Progenitor cell of endocrine pancreas (in vitro differentiated cells): Measurements from ENCODE around the gene CAPN7. TPM values are rescaled to one million over a fixed set of nuclear protein-coding genes. Genes with fewer than 3 reads are reported as not detected.

Source experiments
- DNase-seq: peaks from one replicate; pipeline ENCODE4 v3.0.0; 2021; ENCODE audit warnings: low spot score; ENCODE audit not compliant: unreplicated experiment
- H3K27ac Mint-ChIP-seq: 2 replicates; pipeline ENCODE4 v1.8.0; 2021; ENCODE audit warnings: mild to moderate bottlenecking, moderate library complexity, mixed read lengths
- H3K27me3 Mint-ChIP-seq: 2 replicates; pipeline ENCODE4 v1.8.0; 2021; ENCODE audit warnings: mixed read lengths
- H3K36me3 Mint-ChIP-seq: 2 replicates; pipeline ENCODE4 v1.8.0; 2022; ENCODE audit warnings: mixed read lengths; ENCODE audit not compliant: insufficient read depth
- H3K4me1 Mint-ChIP-seq: 2 replicates; pipeline ENCODE4 v1.8.0; 2021; ENCODE audit warnings: low read depth, mixed read lengths
- H3K4me3 Mint-ChIP-seq: 2 replicates; pipeline ENCODE4 v1.8.0; 2021; ENCODE audit warnings: low read depth, mild to moderate bottlenecking, moderate library complexity, mixed read lengths
- H3K9me3 Mint-ChIP-seq: 2 replicates; pipeline ENCODE4 v1.8.0; 2021; ENCODE audit warnings: low read depth, mixed read lengths
- total RNA-seq: library from RNA; stranded (reverse); gene quantifications from 2 replicates; pipeline ENCODE4 v1.2.1, GENCODE V29; 2021
- TF ChIP-seq, protein P1 (sequence below): fragments of 200-600 bp; sonication (generic); IDR thresholded peaks from one replicate; pipeline ENCODE4 v1.5.0; 2021; ENCODE audit warnings: antibody characterized with exemption, mild to moderate bottlenecking; ENCODE audit not compliant: unreplicated experiment

The CAPN7 gene
- total RNA-seq, 1 donor from 2014 or later: 46.3 TPM

DNA sequence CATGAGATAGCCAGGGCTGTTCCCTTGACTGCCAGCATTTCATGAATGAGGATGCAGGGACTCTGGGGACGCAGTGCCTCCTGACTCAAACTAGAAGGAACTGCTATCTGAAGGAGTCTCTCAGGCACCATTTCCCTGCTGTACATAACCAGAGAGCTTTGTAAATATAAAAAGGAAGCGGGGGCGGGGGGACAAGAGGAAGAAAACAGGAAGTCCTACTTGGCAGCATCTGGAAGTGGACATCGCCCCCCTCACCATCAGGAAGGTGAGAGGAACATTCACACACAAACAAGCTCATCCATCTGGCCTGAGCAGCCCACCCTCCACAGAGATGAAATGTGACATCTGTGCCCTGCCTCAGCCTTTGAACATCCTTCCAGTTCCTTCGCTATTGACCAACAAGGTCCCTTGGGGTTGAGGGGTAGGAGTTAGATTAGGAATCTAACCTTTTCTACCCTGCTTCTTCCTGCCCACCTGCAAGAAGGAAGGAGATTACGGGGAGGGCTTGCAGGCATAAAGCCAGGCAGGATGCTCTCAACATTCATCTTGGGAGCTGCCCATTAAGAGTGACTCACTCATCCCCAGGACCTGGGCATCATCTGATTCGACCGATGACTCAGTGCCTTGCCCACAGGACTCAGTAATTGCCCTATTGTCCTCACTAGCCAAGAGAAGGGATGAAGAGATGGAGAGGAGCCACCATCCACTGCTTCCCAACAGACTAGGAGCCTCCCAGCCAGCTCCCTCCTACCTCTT is 94.5 kb downstream of the CAPN7 start:
- no peak for DNase-seq
- Mint-ChIP-seq H3K4me1 (peaks cover 8% of the 10 kb centered on the region), H3K9me3 (peaks cover 2% of the 10 kb centered on the region), H3K27me3 (no peaks in the 10 kb centered on the region), H3K27ac (peak overlapping the region; percentile 71), H3K4me3 (no peak overlapping the region), H3K36me3 (peaks cover 4% of the 10 kb centered on the region)
- TF ChIP-seq, protein P1, sequence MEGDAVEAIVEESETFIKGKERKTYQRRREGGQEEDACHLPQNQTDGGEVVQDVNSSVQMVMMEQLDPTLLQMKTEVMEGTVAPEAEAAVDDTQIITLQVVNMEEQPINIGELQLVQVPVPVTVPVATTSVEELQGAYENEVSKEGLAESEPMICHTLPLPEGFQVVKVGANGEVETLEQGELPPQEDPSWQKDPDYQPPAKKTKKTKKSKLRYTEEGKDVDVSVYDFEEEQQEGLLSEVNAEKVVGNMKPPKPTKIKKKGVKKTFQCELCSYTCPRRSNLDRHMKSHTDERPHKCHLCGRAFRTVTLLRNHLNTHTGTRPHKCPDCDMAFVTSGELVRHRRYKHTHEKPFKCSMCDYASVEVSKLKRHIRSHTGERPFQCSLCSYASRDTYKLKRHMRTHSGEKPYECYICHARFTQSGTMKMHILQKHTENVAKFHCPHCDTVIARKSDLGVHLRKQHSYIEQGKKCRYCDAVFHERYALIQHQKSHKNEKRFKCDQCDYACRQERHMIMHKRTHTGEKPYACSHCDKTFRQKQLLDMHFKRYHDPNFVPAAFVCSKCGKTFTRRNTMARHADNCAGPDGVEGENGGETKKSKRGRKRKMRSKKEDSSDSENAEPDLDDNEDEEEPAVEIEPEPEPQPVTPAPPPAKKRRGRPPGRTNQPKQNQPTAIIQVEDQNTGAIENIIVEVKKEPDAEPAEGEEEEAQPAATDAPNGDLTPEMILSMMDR: no peak

DNA sequence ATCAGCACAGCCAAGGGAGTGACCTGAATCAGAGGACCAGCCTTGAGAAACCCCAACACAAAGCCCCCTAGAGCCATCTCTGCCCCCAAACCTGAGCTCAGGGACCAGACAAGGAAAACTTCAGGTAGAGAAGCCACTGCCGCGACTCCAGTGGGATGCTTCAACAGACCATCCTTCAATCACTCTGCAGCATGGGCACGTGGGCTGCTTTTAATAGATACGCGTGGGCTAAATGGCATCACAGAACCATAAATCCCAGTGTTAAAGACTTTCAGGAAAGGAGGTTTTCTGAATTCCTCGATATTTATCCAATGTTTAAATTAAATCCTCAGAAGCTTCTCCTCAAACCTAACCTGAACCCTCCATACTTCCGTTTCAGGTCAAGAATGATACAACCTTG is 95.7 kb downstream of the CAPN7 start:
- H3K4me3 Mint-ChIP-seq: no peak overlapping the region
- peaks cover 12% of the 10 kb centered on the region for H3K4me1 Mint-ChIP-seq
- TF ChIP-seq, protein P1: no peak
- peaks cover 6% of the 10 kb centered on the region for H3K36me3 Mint-ChIP-seq
- no peak for DNase-seq
- peaks cover 5% of the 10 kb centered on the region for H3K9me3 Mint-ChIP-seq
- no peaks in the 10 kb centered on the region for H3K27me3 Mint-ChIP-seq
- peak overlapping the region; percentile 38 for H3K27ac Mint-ChIP-seq

Other genes starting within 250 kb of the CAPN7 start
- gene MRPS25, start 140.9 kb upstream of the CAPN7 start, total RNA-seq: 49.0 and 59.3 TPM in 2 replicates
- 25.7 and 26.2 TPM in 2 replicates for gene RBSN, start 107.1 kb upstream of the CAPN7 start, total RNA-seq
- 11.6 and 14.7 TPM in 2 replicates for gene SH3BP5, start 126.3 kb downstream of the CAPN7 start, total RNA-seq
- 28.0 and 28.2 TPM in 2 replicates for gene METTL6, start 221.3 kb downstream of the CAPN7 start, total RNA-seq
- 28.2 TPM in 2 replicates for gene EAF1, start 221.4 kb downstream of the CAPN7 start, total RNA-seq